ENCODE measurements around the gene SEC24C. TPM values are rescaled to one million over a fixed set of nuclear protein-coding genes. Genes with fewer than 3 reads are reported as not detected.
"Not testable (repeated sequence)": the region's sequence is repeated elsewhere in the genome, so short reads cannot be mapped to it uniquely, and the experiment has no call there.

The SEC24C gene, protein sequence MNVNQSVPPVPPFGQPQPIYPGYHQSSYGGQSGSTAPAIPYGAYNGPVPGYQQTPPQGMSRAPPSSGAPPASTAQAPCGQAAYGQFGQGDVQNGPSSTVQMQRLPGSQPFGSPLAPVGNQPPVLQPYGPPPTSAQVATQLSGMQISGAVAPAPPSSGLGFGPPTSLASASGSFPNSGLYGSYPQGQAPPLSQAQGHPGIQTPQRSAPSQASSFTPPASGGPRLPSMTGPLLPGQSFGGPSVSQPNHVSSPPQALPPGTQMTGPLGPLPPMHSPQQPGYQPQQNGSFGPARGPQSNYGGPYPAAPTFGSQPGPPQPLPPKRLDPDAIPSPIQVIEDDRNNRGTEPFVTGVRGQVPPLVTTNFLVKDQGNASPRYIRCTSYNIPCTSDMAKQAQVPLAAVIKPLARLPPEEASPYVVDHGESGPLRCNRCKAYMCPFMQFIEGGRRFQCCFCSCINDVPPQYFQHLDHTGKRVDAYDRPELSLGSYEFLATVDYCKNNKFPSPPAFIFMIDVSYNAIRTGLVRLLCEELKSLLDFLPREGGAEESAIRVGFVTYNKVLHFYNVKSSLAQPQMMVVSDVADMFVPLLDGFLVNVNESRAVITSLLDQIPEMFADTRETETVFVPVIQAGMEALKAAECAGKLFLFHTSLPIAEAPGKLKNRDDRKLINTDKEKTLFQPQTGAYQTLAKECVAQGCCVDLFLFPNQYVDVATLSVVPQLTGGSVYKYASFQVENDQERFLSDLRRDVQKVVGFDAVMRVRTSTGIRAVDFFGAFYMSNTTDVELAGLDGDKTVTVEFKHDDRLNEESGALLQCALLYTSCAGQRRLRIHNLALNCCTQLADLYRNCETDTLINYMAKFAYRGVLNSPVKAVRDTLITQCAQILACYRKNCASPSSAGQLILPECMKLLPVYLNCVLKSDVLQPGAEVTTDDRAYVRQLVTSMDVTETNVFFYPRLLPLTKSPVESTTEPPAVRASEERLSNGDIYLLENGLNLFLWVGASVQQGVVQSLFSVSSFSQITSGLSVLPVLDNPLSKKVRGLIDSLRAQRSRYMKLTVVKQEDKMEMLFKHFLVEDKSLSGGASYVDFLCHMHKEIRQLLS
- polyA plus RNA-seq (ENCODE audit: insufficient read length in 3 of 3), result 10 to 100 TPM; 67.3 to 70.2 (median 68.7) TPM
- long read RNA-seq, donor 1, full-length matches to known transcripts, result 4 of 9 reads
- long read RNA-seq, donor 1, partial matches to known transcripts, result 5 of 9 reads
- long read RNA-seq, donor 1, other reads (novel, unspliced or antisense), result 0 of 9 reads
- long read RNA-seq, donor 2, full-length matches to known transcripts, result 10 of 19 reads
- long read RNA-seq, donor 2, partial matches to known transcripts, result 9 of 19 reads
- long read RNA-seq, donor 2, other reads (novel, unspliced or antisense), result 0 of 19 reads
- long read RNA-seq, donor 3, full-length matches to known transcripts, result 4 of 15 reads
- long read RNA-seq, donor 3, partial matches to known transcripts, result 11 of 15 reads
- long read RNA-seq, donor 3, other reads (novel, unspliced or antisense), result 0 of 15 reads
- long read RNA-seq, donor 4, full-length matches to known transcripts, result 4 of 63 reads
- long read RNA-seq, donor 4, partial matches to known transcripts, result 59 of 63 reads
- long read RNA-seq, donor 4, other reads (novel, unspliced or antisense), result 0 of 63 reads
- long read RNA-seq, donor 5, partial matches to known transcripts, result 7 of 7 reads
- long read RNA-seq, donor 5, other reads (novel, unspliced or antisense), result 0 of 7 reads
- long read RNA-seq, donor 6, full-length matches to known transcripts, result 4 of 9 reads
- long read RNA-seq, donor 6, partial matches to known transcripts, result 5 of 9 reads
- long read RNA-seq, donor 6, other reads (novel, unspliced or antisense), result 0 of 9 reads
- long read RNA-seq, donor 7, full-length matches to known transcripts, result 1 of 12 reads
- long read RNA-seq, donor 7, partial matches to known transcripts, result 11 of 12 reads
- long read RNA-seq, donor 7, other reads (novel, unspliced or antisense), result 0 of 12 reads
- long read RNA-seq, donor 8, partial matches to known transcripts, result 5 of 5 reads
- long read RNA-seq, donor 8, other reads (novel, unspliced or antisense), result 0 of 5 reads
- long read RNA-seq, donor 9, full-length matches to known transcripts, result 1 of 19 reads
- long read RNA-seq, donor 9, partial matches to known transcripts, result 18 of 19 reads
- long read RNA-seq, donor 9, other reads (novel, unspliced or antisense), result 0 of 19 reads
- long read RNA-seq, donor 10, full-length matches to known transcripts, result 5 of 21 reads
- long read RNA-seq, donor 10, partial matches to known transcripts, result 16 of 21 reads
- long read RNA-seq, donor 10, other reads (novel, unspliced or antisense), result 0 of 21 reads
- long read RNA-seq, donor 11, full-length matches to known transcripts, result 4 of 29 reads
- long read RNA-seq, donor 11, partial matches to known transcripts, result 25 of 29 reads
- long read RNA-seq, donor 11, other reads (novel, unspliced or antisense), result 0 of 29 reads
- long read RNA-seq, donor 12, full-length matches to known transcripts, result 6 of 19 reads
- long read RNA-seq, donor 12, partial matches to known transcripts, result 13 of 19 reads
- long read RNA-seq, donor 12, other reads (novel, unspliced or antisense), result 0 of 19 reads
- long read RNA-seq, donor 13, partial matches to known transcripts, result 8 of 8 reads
- long read RNA-seq, donor 13, other reads (novel, unspliced or antisense), result 0 of 8 reads
- long read RNA-seq, donor 14, result 0 reads
- long read RNA-seq, donor 15, full-length matches to known transcripts, result 6 of 26 reads
- long read RNA-seq, donor 15, partial matches to known transcripts, result 20 of 26 reads
- long read RNA-seq, donor 15, other reads (novel, unspliced or antisense), result 0 of 26 reads
- long read RNA-seq, donor 16, full-length matches to known transcripts, result 5 of 17 reads
- long read RNA-seq, donor 16, partial matches to known transcripts, result 12 of 17 reads
- long read RNA-seq, donor 16, other reads (novel, unspliced or antisense), result 0 of 17 reads

DNA sequence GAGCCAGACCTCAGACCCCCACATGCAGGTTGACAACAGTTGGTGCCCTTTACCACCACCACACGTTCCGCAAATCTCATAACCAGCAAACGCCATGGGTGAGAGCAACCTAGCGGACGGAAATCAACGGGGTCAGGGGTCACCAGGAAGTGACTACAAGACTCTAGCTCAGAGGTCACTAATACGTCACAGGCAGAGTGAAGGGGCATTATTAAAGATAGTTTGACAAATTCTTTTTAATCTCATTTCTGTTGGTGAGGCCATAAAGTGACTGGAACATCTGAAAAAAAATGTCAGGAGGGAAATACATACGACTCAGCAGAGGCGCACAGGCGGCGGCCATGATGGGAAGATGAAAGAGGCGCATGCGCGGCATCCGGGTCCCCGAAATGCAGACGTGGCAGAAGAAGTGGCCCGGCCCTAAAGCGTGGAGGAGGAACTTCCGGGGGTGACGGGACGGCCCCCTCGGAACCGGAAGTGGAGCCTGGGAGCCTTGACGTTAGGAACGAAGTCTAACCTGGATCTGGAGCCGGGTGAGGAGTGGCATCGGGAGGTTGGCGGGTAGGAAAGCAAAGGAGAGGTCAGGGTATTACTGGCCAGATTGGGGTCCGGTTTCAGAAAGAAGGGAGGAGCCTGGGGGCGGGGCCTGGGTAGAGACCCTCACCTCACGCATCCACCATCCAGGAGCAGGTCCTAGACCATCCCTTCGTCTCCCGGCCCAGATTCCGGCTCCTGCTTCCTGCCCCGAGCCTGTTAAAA is at the start of gene SEC24C:
Gene SEC24C, plus strand, starts transcription at position 468 of the 759 bp plus-strand sequence. CDS start 2,461 bp downstream, outside the sequence.
- DNase-seq, result peak; percentile 97

DNA sequence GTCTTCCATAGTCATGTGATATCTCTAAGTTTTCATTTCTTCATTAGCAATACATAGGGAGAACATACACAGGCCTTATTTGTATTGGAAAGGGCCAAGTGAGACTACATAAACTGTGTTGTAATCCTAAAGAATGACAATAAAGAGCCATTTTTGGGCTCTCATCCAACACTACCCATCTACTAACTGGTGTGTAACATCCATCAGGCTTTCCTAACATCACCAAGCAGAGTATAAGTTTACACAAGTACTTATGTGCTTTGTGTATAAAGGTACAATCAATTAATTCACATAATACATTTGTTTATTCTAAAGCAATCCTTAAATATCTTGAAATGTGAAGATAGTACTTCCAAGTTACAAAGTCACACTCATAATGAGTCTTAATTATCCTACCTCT is 48.9 kb upstream of the SEC24C start:
- not testable (repeated sequence) for DNase-seq

- DNase-seq, result not testable (repeated sequence)
Observed at GRCh38 chr10:73697675-73698159, 46.5 kb upstream of the SEC24C start, which contains the start of gene AGAP5. TSS of gene AGAP5 (minus strand) at chr10:73698109. CDS start at chr10:73697755, 354 bp downstream.

DNA sequence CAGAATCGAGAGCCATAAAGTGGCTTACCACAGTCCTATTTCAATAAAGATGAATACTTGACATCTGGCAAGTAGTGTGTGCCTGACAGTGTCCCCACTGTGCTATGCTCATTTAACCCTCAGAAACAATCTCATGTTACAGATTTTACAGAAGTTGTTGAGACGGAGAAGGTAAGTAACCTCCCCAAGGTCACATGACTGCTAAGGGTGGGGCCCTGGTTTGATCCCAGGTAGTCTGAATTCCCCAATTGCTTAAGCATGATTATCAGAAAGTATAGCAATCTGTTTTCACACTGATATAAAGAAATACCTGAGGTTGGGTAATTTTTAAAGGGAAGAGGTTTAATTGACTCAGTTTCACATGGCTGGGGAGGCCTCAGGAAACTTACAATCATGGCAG is 45.4 kb upstream of the SEC24C start:
- DNase-seq, result not testable (repeated sequence)

DNA sequence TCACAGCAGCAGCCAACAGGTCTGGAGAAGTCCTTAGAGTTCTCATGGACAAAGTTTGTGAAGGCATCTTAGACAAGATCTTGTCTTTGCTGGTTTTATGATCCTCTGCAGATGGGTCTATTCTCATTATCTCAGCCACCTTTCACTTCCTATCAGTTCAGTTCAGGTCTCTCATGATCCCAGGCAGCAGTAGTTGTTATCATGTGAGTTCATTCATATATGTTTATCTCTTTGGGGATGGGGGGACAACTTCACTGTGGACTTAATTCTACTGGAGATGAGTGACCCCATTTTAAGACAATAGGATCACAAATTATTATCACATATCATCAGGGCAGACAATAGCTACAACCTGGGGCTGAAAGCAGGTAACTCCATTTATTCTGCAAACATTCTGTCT is 40.2 kb upstream of the SEC24C start:
- DNase-seq, result not testable (repeated sequence)

DNA sequence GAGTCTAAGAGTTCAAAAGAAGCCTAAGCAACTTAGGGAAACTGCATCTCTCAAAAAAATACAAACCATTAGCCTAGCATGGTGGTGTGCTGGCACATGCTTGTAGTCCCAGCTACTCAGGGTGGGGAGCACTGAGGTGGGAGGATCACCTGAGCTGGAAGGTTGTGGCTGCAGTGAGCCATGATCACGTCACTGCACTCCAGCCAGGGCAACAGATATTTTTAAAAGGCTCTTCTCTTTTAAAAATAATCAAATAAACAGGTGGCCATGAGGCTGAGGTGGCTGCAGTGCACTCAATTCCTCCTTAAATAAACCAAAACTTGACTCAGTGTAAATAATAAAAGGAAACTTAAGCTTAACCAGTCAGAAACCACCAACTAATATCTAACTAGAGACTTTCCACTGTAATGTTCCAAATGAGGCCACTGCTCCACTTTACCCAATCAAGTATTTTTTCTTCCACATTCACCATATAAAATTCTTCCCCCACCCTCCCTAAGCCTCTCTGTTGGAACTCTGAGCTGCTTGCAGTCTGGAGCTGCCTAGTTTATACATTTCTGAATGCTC is 38.6 kb upstream of the SEC24C start:
- DNase-seq, result not testable (repeated sequence)

- not testable (repeated sequence) for DNase-seq
Observed at GRCh38 chr10:73706488-73706887, 37.7 kb upstream of the SEC24C start.

GRCh38 chr10:73707628-73708027 is 36.5 kb upstream of the SEC24C start:
- DNase-seq, result not testable (repeated sequence)

- not testable (repeated sequence) for DNase-seq
Observed at GRCh38 chr10:73708122-73708521, 36.0 kb upstream of the SEC24C start.

DNA sequence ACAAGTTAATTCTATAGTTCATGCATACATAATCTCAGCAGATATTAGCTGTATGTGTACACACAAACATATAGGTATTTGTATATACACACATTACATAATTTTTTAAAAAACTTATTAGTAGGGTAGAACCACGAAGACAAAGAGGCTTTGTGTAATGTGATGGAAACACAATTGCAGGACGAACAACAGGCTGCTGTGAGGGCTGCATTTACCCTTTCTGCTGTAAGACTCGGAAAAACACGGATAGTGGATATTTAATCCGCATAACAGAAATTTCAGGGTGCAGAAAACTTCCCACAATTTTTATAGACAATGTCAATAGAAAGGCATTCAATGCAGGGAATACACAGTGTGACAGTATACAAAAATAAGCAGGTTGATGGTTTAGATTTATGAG is 32.5 kb upstream of the SEC24C start:
- not testable (repeated sequence) for DNase-seq

- not testable (repeated sequence) for DNase-seq
Observed at GRCh38 chr10:73713912-73714311, 30.3 kb upstream of the SEC24C start.

GRCh38 chr10:73714483-73714882 is 29.7 kb upstream of the SEC24C start:
- not testable (repeated sequence) for DNase-seq

DNA sequence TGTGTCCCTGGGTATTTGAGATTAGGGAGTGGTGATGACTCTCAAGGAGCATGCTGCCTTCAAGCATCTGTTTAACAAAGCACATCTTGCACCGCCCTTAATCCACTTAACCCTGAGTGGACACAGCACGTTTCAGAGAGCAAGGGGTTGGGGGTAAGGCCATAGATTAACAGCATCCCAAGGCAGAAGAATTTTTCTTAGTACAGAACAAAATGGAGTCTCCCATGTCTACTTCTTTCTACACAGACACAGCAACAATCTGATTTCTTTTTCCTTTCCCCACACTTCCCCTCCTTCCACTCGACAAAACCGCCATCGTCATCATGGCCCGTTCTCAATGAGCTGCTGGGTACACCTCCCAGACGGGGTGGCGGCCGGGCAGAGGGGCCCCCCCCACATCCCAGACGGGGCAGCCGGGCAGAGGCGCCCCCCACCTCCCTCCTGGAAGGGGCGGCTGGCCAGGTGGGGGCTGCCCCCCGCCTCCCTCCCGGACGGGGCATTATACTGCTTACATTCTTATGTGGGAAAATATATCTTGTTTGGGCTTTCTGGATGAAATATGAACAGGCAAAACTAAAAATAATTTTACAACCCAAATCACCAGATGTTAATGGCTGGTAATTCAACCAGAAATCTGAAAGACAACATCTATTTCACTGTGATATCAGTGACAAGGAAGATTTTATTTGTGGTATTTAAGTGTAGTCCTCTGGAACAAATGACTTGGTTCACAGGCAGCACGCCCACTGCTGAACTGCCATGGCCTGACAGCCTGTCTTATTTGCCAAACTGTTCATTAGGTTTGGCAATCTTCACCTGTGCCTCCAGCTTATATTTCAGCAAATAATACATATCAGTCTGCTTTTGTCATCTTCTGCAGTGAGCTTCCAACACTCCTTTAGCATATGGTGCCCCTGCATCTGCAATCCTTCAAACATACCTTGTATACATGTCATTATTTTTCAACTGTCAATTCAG is 28.7 kb upstream of the SEC24C start:
- not testable (repeated sequence) for DNase-seq

- DNase-seq, result no peak
Observed at GRCh38 chr10:73716251-73716650, 27.9 kb upstream of the SEC24C start.

GRCh38 chr10:73717556-73717955 is 26.6 kb upstream of the SEC24C start:
- no peak for DNase-seq
